Activated naive CD4-positive, alpha-beta T cell treated with anti-CD3 and anti-CD28 coated beads, Interleukin-2, amount 50 U/mL, for 16 hours (primary cell): Measurements from ENCODE around the gene KASH5.
"Not testable (repeated sequence)": the region's sequence is repeated elsewhere in the genome, so short reads cannot be mapped to it uniquely, and the experiment has no call there.

Experiments used
- DNase-seq: peaks from one replicate; pipeline ENCODE4 v3.0.0-alpha.2; 2020

KASH5 gene

DNA sequence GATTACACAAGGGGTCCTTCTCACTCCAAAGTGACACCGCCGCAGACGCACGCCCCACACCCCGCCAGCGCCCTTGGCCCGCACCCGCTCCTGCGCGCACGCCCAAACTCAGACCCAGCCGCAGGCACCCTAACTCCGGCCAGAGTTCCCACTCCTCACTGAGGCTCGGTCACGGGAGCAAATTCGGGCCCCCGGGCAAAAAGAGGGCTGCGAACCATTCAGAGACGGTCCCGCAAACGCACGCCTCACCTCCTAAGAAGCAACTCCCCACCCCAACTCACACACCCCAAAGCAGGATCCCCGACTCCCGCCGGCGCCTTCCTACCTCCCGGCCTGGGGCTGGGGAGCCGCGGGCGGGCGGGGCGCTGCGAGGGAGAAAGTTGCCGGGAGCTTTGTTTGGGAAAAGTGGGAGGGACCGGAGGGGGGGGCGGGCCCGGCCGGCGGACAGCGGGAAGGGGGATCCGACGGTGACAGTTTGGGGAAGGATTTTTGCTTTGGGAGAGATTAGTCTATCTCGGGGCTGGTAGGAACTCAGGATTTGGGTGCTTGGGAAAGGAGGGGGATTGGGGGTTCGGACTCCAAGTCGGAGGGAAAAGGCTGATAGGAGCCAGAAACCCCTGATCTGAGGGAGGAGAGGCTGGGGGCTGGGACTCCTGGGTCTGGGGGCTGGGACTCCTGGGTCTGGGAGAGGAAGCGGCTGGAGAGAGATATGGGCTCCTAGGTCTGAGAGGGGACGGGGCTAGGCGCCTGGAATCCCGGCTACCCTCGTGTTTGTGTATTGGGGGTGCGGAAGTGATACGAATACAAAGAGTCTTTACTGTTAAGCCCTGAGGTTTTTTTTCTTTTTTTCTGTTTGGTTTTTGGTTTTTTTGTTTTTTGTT lies 25.8 kb upstream of the KASH5 start, which contains the start of gene TEAD2:
TEAD2 (minus strand) TSS at position 369 of the 881 bp plus-strand sequence. CDS start 2,341 bp downstream, outside the sequence.
- peak; percentile 24 for DNase-seq

DNA sequence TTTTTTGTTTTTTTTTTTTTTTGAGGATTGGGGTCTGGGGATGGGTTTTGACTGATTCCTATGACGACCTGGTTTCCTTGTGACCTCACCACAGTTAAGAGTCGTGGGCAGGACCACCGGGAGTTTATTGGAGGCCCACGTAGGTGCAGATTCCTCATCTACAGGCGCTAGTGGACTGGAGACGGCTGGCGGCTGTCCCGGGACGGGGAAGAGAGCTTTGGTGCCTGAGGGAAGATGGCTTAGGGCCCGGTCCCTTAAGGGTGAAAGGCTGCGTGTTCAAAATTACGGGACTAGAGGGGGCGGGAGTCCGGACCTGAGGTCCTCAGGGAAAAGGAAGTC lies 25.2 kb upstream of the KASH5 start:
- DNase-seq = no peak

DNA sequence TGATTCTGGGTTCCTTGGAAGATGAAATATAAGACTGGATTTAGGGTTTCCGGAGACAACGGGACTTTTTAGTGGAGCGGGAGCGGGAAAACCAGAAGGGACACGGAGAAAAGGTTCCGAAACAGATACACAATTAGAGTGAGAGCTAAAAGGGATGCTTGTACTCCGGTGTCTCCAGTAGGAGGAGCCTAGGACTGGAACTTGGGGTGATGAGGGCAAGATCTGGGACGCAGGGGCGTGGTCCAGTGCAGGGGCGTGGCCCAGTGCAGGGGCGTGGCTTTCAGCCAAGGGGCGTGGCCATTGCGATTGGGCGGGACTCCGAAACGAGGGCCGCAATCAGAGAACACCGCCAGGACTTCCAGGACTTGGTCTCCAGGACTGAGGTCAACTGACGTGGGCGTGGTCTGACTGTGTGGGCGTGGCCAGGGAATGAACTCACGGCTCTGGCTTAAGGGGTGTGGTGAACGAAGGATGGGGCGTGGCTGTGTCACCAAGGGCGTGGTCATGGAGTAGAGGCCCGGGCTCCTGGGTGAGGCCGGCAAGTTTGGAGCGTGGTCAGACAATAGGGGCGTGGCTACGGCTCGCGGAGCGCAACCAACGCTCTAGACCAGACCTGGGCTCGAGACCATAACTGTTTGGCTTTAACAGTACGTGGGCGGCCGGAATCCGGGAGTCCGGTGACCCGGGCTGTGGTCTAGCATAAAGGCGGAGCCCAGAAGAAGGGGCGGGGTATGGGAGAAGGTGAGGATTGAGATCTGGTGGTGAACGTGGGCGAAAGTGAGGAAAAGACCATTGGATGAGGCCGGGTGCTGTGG lies 24.6 kb upstream of the KASH5 start, which contains the start of gene DKKL1:
DKKL1 (plus strand) TSS at position 610 of the 815 bp plus-strand sequence; CDS start at position 732, 122 bp downstream.
- DNase-seq = peak; percentile 59

GRCh38 chr19:49364083-49364737 lies 23.8 kb upstream of the KASH5 start:
- DNase-seq = no peak

DNA sequence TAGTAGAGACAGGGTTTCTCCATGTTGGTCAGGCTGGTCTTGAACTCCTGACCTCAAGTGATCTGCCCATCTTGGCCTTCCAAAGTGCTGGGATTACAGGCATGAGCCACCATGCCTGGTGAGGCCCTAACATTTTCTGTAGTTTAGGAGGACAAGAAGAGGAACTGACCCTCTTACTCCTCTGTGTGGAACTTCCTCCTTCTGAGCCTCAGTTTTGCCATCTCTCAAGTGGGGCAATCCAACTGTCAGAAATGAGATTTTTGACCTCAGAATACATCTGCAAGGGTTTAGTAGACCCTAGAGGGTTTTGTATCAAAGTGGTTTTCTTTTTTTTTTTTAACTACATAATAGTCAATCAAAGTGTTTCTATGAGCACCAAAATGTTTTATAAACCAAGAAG lies 21.9 kb upstream of the KASH5 start:
- DNase-seq = no peak

DNA sequence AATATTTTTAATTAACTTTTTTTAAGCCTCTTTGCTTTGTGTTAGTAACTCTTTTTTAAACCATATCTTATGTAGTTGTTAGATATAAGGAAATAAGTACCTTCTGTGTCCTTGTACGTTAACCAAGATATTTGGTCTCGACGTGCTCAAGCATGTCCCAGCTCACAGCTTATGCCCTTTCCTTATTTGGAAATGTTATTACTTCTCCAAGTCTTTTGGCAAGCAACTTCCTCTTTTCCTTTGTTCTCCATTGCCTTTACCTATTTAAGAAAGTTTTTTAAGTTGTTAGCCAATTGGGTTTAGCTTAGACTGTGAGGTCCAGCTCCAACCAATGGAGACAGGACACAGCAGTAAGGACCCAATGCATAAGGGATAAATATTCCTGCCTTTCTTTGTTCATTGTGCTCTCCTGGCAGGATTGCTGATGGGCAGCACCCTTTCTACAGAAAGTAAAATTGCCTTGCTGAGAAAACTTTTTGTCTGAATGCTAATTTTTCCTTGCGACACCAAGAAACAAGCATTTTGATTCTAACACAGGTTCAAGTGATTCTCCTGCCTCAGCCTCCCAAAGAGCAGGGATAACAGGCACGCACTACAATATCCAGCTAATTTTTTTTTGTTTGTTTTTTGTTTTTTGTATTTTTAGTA lies 19.2 kb upstream of the KASH5 start:
- no peak for DNase-seq

- DNase-seq = no peak
These were observed 16.9 kb upstream of the KASH5 start for GRCh38 chr19:49371184-49371583.

- not testable (repeated sequence) for DNase-seq
These were observed 14.9 kb upstream of the KASH5 start for GRCh38 chr19:49373174-49373573.

DNA sequence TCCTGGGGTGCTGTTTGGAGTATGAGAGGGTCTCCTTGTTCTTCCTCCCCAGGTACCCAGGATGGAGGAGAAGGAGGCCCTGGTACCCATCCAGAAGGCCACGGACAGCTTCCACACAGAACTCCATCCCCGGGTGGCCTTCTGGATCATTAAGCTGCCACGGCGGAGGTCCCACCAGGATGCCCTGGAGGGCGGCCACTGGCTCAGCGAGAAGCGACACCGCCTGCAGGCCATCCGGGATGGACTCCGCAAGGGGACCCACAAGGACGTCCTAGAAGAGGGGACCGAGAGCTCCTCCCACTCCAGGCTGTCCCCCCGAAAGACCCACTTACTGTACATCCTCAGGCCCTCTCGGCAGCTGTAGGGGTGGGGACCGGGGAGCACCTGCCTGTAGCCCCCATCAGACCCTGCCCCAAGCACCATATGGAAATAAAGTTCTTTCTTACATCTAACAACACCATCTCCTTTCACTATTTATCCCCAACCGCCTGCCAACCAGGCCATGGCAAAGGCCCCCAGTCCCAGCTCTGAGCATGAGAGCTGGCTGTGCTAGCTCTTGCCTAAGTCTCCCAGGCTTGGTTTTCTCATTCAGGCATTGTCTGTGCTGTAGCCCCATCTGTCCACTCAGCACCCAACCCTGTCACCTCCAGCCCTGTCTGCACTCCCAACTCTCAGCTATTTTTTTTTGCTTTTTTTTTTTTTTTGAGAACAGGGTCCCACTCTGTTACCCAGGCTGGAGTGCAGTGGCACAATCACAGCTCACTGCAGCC lies 13.2 kb upstream of the KASH5 start:
- no peak for DNase-seq

DNA sequence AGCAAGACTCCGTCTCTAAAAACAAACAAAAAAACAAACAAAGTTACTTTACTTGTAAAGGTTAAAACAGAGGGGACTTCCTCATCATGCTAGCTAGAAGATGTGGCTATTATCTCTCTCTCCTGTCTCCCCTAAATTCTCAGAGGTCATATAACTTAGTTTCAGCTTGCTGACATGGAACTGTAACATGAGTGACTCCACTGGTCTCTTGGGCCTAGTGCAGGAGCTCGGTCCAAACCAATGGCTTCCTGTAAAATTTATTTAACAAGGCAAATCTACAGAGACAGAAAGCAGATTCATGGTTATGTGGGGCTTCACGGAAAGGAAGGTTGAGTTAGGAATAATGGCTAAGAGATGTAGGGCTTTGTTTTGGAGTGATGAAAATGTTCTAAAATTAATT lies 9.5 kb upstream of the KASH5 start:
- DNase-seq = no peak

GRCh38 chr19:49380391-49380790 lies 7.7 kb upstream of the KASH5 start:
- DNase-seq = no peak

DNA sequence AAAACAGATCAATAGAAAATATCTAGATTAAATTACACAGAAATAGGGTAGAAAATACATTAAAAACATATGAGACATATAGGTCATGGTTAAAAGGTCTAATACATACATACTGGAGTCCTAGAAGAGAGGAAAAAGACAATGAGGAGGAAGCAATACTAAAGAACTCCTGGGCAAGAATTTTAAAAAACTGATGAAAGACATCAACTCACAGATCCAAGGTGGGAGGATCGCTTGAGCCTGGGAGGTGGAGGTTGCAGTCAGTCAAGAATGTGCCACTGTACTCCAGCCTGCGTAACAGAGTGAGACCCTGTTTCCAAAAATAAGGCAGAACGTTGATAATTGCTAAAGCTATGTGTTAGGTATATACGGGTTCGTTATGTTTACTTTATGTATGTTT lies 5.4 kb upstream of the KASH5 start:
- DNase-seq = no peak

DNA sequence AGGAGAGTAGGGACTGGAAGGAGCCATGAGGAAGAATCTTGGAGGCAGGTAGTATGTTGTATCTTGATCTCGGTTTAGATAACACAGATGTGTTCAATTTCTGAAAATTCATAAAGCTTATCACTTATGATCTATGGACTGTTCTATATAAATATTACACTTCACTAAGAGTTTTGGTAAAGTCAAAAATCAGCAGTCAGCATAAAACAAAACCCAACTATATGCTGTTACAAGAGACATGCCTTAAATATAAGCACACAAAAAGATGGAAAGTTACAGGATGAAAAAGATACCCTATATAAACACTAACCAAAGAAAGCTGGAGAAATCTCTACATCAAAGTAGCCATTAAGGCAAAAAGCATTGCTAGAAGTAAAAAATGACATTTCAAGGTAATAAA lies 4.5 kb upstream of the KASH5 start:
- DNase-seq = no peak

- DNase-seq = no peak
These were observed 1.4 kb downstream of the KASH5 start for GRCh38 chr19:49389406-49389805.

DNA sequence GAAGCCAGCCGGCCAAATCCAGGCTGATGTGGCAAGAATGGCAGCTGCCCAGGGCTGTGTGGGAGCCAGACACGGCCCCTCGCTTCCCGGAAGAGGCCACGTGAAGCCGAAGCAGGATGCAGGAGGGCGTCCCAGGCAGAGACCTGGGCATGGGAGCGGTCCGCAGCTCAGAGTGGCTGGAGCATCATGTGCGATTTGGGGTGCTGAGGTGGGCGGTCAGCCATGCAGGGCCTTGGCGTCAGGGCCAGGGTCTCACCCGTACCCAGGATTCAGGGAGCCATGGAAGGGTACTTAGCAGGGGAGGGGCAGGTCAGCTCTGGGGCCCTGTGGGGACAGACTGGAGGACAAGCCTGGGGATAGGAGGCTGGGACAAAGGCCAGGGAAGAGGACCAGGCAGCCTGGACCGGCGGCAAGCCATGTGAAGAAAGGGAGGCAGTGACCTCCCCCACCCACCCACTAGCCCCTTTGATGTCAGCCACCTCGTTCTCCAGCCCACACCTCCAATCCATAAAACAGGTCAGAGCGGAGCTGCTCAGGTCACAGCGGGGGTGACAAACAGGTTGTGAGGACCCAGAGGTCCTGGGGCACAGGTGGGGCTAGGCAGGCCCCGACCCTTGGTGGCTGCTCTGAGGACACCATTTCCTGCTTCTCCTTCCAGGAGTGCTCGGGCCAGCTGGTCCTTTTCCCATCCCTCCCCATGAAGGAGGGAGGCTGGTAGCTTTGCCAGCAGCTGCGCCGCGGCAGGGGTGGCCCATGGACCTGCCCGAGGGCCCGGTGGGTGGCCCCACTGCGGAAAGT lies 2.3 kb downstream of the KASH5 start:
- DNase-seq = no peak

- no peak for DNase-seq
These were observed 2.9 kb downstream of the KASH5 start for GRCh38 chr19:49390929-49391359.

- peak; percentile 79 for DNase-seq
These were observed 3.7 kb downstream of the KASH5 start for GRCh38 chr19:49391581-49392399.

GRCh38 chr19:49393881-49394280 lies 5.8 kb downstream of the KASH5 start:
- no peak for DNase-seq

DNA sequence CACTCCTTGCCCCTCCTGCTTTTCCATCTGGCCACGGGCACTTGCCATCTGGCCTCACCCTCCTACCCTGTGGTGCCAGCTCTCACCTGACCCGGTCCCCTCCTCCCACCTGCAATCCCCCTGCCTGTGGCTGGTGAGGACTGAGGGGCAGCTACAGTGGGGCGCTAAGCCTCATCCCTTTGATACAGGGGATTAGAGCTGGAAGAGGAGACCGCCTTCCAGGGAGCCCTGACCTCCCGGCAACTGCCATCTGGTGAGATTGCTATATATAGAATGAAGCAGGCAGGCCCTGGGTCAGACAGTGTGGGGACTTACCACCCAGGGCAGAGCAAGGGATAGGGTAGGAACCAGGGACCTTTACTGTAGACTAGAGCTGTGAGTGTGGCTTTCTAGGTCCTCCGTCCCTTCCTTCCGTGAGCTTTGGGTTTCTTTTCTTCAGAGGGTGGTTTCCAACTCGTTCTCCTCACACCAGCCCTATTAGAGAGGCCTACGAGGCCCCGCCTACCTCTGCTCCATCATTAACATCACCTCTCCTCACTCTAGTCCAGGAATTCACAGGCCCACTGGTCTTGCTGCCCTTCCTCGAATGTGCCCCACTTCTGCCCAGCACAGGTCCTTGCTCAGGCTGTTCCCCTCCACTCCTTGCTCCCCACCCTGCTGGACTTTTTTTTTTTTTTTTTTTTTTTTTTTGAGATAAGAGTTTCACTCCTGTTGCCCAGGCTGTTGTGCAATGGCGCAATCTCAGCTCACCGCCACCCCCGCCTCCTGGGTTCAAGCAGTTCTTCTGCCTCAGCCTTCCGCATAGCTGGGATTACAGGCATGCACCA lies 7.7 kb downstream of the KASH5 start:
- DNase-seq = no peak
